ENCODE measurements around the gene BMP6. TPM values are rescaled to one million over a fixed set of nuclear protein-coding genes. Genes with fewer than 3 reads are reported as not detected.

BMP6 gene
- polyA plus RNA-seq, 5 donors, result 2.3 to 5.6 (median 3.8) TPM

DNA sequence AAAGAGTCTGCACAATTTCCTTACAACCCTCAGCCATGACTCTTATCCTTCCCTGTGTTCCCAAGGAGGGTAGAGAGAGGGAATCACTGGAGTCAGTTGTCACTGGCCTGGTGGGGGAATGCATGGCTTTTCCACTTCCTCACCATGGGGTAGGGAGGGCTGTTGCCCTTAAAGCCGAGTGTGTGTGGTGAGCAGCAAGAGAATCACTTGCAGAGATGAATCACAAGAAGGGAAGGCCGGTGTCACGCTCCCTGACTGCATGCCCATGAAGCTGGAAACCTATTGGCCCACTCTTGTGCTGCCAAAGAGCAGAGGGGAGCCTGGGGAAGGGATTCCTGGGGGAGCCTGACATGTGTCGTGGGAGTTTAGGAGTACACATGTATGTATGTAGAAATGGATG is 18.1 kb upstream of the BMP6 start:
- no peak for DNase-seq

DNA sequence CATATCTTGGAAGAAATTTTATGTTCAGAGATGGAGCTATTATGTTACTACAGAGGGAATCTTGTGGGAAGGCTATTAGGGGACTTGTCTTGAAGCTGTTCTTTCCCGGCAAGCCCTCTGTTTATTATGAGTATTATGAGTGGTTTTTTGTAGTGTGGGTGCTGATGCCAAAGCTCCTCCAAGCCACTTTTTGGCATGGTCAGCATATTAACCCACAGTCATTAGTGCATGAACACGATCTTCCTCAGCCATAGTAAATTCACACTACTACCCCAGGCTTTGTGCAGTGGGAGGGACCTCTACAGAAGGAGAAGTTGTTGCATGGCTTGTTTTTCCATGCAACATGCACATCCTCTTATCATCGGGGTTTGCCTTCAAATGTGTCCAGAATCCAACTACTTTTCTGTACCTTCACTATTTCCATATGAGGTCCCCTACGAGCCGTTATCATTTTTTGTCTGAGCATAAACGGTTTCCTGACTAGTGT is 6.5 kb upstream of the BMP6 start:
- no peak for DNase-seq

GRCh38 chr6:7720346-7720745 is 5.6 kb upstream of the BMP6 start:
- DNase-seq, result no peak

GRCh38 chr6:7721649-7722048 is 4.2 kb upstream of the BMP6 start:
- DNase-seq, result no peak

- peak; percentile 71 to 76 for DNase-seq
Measured at GRCh38 chr6:7723041-7723447, 2.9 kb upstream of the BMP6 start.

DNA sequence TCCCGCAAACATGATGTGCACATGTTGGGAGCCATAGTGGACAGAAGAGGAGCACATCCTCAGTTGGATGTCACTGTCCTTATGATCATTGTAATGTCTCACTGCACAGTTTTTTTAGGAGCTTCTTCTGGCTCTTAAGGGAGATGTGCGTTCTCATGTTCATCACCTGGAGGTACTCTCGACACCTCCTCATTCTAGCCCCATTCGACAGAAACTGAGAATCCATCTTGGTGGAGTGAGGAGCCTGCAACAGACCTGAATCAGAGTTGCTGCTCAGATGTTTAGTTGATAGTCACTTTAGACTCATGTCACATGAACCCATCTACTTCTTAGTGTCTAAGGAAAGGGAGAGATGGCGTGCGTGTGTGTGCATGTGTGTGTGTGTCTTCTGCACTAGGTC is 2.3 kb upstream of the BMP6 start:
- no peak for DNase-seq

DNA sequence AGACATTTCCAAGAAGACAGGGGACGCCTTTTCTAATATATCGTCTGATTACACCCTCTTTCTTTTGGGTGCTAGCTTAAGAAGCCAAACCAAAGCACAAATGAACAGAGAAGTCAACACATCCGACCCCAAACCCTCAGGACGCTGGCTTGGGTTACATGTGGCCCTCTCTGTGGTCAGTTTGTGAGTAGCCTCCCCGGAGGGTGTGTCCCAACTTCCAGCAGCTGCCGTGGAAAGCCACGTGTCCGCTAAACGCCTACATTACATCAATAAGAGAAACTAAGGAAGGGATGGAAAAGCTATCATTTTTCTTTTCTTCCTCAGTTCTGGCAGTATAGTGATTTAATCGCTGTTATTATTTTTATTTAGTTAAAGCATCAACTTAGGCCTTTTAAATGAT is 487 bp upstream of the BMP6 start:
- DNase-seq, result no peak

DNA sequence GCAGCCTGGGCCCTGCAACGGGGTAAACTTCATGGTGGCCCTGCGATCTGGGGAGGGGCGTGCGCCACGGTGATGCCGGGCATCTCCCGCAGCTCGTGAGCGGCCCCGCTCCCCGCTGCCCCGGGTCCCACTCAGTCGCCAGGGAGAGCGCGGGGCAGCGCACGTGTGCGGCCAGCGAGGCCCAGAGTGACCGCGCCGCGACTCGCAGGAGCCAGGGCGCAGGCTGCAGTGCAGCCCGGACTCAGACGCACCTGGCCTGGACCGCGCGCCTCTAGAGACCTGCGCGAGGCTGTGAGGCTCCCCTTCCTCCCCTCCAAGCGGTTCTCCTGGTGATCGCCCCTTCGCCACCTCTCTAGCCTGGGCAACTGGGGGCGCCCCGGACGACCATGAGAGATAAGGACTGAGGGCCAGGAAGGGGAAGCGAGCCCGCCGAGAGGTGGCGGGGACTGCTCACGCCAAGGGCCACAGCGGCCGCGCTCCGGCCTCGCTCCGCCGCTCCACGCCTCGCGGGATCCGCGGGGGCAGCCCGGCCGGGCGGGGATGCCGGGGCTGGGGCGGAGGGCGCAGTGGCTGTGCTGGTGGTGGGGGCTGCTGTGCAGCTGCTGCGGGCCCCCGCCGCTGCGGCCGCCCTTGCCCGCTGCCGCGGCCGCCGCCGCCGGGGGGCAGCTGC is 652 bp downstream of the BMP6 start:
- no peak for DNase-seq

DNA sequence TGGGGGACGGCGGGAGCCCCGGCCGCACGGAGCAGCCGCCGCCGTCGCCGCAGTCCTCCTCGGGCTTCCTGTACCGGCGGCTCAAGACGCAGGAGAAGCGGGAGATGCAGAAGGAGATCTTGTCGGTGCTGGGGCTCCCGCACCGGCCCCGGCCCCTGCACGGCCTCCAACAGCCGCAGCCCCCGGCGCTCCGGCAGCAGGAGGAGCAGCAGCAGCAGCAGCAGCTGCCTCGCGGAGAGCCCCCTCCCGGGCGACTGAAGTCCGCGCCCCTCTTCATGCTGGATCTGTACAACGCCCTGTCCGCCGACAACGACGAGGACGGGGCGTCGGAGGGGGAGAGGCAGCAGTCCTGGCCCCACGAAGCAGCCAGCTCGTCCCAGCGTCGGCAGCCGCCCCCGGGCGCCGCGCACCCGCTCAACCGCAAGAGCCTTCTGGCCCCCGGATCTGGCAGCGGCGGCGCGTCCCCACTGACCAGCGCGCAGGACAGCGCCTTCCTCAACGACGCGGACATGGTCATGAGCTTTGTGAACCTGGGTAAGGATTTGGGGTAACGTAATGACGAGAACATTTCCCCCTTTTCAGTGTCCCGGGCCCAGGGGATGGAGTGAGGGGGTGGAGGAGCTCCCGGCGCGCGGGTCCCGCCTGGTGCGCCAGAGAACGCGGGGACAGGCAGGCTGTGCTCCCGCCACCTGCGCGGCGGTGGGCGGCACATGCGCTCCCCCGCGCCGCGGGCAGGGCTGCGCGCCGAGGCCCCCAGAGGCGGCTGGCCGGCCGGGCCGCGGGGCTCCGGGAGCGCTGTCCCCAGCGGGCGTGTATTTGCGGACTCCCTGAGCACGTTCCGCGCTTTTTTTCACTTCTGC is 1.4 kb downstream of the BMP6 start:
- DNase-seq, result peak in 1 of 2 donors; percentile 16

DNA sequence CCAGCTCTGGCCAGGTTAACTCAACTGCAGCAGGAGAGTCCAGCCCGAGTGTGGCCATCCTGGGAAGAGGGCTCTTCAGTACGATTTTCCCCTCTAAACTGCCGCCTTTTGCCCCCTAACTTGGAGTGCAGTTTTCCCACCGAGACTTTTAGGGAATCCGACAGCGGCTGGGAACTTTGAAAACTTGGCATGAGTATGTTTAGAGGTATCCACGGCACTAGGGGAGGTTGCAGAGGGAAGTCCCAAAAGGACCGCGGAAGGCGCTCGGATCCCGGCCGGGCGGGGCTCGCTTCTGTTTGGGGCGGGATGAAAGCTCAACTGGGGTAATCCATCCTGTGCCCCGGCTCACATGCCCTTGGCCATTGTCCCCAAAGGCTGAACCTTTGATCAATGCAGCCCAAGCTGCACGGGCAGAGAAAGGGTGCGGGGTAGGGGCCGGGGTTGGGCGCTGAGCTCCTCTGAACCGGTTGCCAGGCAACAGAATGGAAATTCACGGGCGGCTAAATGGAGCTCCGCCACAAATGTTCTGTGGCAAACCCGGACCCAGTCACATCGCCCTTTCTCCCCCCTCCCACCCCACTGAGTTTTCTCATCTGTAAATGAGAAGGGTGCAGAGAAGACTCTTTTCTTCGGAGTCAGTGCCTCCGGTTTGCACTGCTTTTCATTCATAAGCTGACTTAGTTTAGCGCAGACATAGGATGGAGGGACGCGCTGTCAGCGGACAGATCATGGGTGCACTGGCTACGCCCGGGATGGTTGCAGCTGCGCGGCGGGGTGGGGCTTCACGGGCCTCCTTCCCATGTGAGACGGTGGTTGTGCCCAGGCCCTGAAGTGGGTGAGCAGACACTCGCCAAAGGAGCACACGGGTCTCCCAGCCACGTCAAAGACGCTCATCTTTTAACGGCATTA is 2.3 kb downstream of the BMP6 start:
- DNase-seq, result peak in 1 of 2 donors; percentile 9

DNA sequence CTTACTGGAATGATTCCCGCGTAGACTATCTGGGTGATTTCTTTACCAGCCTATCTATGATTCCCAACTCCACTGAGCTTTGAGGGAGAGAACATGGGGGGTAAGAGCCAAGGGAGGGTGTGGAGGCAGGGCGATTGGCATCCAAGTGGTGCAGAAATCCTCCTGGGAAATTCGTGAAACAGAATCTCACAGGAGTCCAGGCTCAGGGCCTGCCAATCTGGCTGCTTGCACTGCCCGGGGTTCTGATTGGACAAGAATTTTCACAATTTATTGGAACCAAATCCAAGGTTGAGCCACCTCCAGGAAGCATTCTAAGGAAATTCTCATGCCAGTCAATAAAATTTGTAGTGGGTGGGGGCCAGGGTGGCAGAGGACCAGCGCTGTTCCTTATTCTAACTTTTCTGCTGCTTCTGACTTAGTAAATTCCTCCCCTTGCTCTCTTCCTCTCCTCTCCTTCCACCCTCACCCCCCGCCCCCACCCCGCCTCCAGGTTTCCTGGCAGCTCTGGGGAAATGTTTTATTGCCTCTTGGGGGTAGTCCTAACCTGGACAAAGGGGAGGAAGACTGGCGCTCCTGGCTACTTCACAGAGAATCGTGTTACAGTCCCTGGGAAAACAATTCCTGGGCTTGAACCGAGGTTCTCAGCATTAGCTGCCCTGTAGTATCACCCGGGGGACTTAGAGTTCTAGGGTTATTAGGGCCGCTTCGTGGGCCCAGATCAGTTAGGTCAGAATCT is 3.1 kb downstream of the BMP6 start:
- no peak for DNase-seq

- no peak for DNase-seq
Measured at GRCh38 chr6:7730001-7730783, 4.3 kb downstream of the BMP6 start.

DNA sequence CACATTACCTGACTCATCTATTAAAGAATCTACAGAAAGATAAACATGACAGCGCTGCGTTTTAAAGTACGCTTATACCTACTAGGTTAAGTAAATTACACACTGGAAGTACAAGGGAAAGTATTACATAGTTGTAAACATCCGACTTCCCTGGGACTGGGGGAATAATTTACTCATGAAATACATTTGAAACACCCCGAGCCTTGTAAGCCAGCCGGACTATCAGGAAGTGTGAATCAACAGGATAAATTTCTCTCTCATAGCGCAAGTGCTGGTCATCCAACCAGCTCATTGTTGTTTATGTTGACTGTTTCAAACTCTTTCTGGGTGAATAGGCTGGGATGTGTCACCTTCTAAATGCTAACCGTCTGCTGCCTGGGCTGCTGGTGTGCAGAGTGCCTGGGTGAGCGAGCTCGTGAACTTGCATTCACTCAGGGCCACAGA is 4.9 kb downstream of the BMP6 start:
- DNase-seq, result no peak

- DNase-seq, result no peak
Measured at GRCh38 chr6:7731294-7731693, 5.4 kb downstream of the BMP6 start.

DNA sequence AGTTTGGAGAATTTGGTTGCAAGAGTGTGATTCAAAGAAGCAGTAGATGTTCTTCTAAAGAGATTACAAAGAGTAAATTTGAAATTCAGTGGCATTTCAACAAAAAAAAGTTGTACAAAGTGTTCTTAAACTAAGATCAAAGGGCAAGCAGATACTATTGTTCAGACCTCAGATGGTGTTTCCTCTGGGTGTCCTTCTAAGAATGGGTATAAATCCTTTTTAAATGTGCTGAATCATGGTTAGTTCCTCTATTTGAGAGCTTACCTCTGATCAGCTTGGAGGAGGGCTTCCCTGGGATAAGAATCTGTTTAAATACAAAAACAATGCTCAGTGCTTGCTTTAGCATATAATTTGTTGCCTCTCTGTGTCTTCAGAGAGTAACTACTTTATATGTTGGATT is 6.3 kb downstream of the BMP6 start:
- no peak for DNase-seq

DNA sequence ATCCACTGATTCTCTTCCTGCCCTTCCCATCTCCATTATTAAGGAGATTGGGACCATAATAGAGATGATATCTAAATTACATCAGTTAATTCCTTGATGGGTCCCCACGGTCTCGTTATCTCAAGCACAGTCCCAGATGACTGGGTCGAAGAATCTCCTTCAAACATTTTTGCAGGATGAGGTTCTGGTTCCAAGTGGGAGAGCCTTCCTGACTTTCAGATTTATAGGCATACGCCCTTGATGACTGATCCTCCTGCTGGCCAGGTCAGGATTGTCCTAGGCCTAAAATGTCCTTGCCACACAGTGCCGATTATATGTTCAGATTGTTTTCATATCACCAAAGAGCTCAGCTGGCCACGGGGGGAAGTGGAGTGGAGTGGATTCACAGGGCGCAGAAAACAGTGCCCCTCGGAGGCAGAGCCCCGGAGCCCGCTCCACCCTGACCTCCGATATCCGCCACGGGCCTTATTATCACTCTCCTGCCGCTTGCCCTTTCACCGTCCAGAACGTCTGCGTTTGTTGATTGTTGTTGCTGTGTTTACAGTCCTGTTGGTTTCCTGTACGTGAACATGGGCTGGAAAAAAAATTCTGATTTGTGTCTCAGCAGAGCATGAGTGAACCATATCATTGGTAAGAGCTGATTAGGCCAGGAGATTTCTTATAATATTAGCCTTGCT is 8.9 kb downstream of the BMP6 start:
- no peak for DNase-seq

- DNase-seq, result no peak
Measured at GRCh38 chr6:7737106-7737505, 11.2 kb downstream of the BMP6 start.

- no peak for DNase-seq
Measured at GRCh38 chr6:7737867-7738266, 12.0 kb downstream of the BMP6 start.

- no peak for DNase-seq
Measured at GRCh38 chr6:7742223-7742785, 16.4 kb downstream of the BMP6 start.

DNA sequence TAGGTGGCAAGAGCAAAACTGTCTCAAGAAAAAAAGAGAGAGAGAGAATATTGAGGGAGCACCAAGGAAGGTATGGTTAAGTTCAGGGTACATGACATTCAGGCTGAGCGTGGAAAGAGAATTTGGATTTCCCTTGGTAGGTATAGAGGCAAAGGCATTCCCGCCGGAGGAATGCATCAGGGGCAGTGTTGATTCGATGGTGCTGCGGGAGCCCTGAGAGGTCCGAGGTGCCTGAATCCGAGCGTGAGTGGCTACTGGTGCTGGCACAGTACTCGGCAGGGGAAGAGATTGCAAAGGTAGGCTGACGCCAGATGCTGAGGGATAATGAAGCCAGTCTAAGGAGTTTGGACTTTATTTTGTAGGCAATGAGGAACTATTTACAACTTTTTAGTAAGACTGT is 20.0 kb downstream of the BMP6 start:
- no peak for DNase-seq

All from right lung (tissue), 5 donors.